NCI-H2107 treated with DMSO at 0.1 percent for 48 hours (cell line): ENCODE results near the gene OR10W1.

Source experiments
- DNase-seq: peaks from one replicate; lab custom pipeline; 2025; ENCODE audit not compliant: unreplicated experiment; lab: John Stamatoyannopoulos, UW

OR10W1 gene

GRCh38 chr11:58268142-58268541, at the start of gene OR10W1:
OR10W1 (minus strand) TSS chr11:58268260; CDS start chr11:58267858, 402 bp downstream.
- DNase-seq: no peak

GRCh38 chr11:58316142-58316541, 48.1 kb upstream of the OR10W1 start:
- DNase-seq: no peak

GRCh38 chr11:58301576-58301975, 33.5 kb upstream of the OR10W1 start:
- no peak for DNase-seq

GRCh38 chr11:58292017-58292416, 24.0 kb upstream of the OR10W1 start:
- DNase-seq: no peak

GRCh38 chr11:58289266-58289665, 21.2 kb upstream of the OR10W1 start:
- DNase-seq: no peak

GRCh38 chr11:58286249-58286648, 18.2 kb upstream of the OR10W1 start:
- no peak for DNase-seq

GRCh38 chr11:58285483-58286040, 17.5 kb upstream of the OR10W1 start:
- DNase-seq: no peak

- no peak for DNase-seq
Measured at GRCh38 chr11:58276151-58276550, 8.1 kb upstream of the OR10W1 start.

- no peak for DNase-seq
Measured at GRCh38 chr11:58275002-58275401, 6.9 kb upstream of the OR10W1 start.

- DNase-seq: no peak
Measured at GRCh38 chr11:58259983-58260382, 8.1 kb downstream of the OR10W1 start.

- no peak for DNase-seq
Measured at GRCh38 chr11:58254936-58255335, 13.1 kb downstream of the OR10W1 start.

GRCh38 chr11:58243954-58244353, 24.1 kb downstream of the OR10W1 start:
- DNase-seq: no peak

- DNase-seq: no peak
Measured at GRCh38 chr11:58227956-58228615, 40.0 kb downstream of the OR10W1 start.

- DNase-seq: no peak
Measured at GRCh38 chr11:58222721-58223120, 45.3 kb downstream of the OR10W1 start.
